Measurements from ENCODE around the gene LYRM4. TPM values are rescaled to one million over a fixed set of nuclear protein-coding genes. Genes with fewer than 3 reads are reported as not detected.

LYRM4 gene
- total RNA-seq, 1 experiment from 2014 or later: 44.3 TPM

- no peaks in the 10 kb centered on the region for H3K9me3 Mint-ChIP-seq
- peaks cover 9% of the 10 kb centered on the region; the same call in 1 of the 2 replicates for H3K4me1 ChIP-seq (ENCODE audit: insufficient read depth, low read length)
- H3K4me1 Mint-ChIP-seq: peaks cover 43 to 48% of the 10 kb centered on the region in 2 experiments
- H3K56ac ChIP-seq (ENCODE audit: insufficient read length, low read depth, low read length): no peak overlapping the region
- H3K23ac ChIP-seq (ENCODE audit: insufficient read length, low read depth, low read length): no peak overlapping the region
- H3K27ac ChIP-seq (ENCODE audit: insufficient read length, low read depth, low read length): peak overlapping the region; percentile 9
- H3K79me1 ChIP-seq (ENCODE audit: insufficient read depth, low read depth, low read length, poor library complexity, severe bottlenecking): no peaks in the 10 kb centered on the region
- no peaks in the 10 kb centered on the region for H3K9me3 ChIP-seq (ENCODE audit: control insufficient read depth, low read depth, low read length)
- peak overlapping the region; percentile 85 to 97 (median 95) for H3K27ac Mint-ChIP-seq
- TF ChIP-seq, protein P1, sequence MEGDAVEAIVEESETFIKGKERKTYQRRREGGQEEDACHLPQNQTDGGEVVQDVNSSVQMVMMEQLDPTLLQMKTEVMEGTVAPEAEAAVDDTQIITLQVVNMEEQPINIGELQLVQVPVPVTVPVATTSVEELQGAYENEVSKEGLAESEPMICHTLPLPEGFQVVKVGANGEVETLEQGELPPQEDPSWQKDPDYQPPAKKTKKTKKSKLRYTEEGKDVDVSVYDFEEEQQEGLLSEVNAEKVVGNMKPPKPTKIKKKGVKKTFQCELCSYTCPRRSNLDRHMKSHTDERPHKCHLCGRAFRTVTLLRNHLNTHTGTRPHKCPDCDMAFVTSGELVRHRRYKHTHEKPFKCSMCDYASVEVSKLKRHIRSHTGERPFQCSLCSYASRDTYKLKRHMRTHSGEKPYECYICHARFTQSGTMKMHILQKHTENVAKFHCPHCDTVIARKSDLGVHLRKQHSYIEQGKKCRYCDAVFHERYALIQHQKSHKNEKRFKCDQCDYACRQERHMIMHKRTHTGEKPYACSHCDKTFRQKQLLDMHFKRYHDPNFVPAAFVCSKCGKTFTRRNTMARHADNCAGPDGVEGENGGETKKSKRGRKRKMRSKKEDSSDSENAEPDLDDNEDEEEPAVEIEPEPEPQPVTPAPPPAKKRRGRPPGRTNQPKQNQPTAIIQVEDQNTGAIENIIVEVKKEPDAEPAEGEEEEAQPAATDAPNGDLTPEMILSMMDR (conservative IDR thresholded peaks at IDR 0.05): no peak
- H2BK120ac ChIP-seq (ENCODE audit: low read depth, low read length, poor library complexity, severe bottlenecking): no peak overlapping the region
- H3K79me2 ChIP-seq (ENCODE audit: insufficient read depth, low read length): no peaks in the 10 kb centered on the region
- DNase-seq: peak; percentile 75
- no peak overlapping the region for H3K9ac ChIP-seq (ENCODE audit: extremely low read depth, insufficient read length, low read length)
- H3K27me3 Mint-ChIP-seq (ENCODE audit: low read depth): no peaks in the 10 kb centered on the region; the same call in 1 of the 2 replicates
- H3K27me3 ChIP-seq (ENCODE audit: insufficient read depth, low read length): no peaks in the 10 kb centered on the region
- H2BK20ac ChIP-seq (ENCODE audit: low read depth, low read length, poor library complexity, severe bottlenecking): no peak overlapping the region
- H3K4ac ChIP-seq (ENCODE audit: low read depth, low read length): no peak overlapping the region
- no peaks in the 10 kb centered on the region for H4K20me1 ChIP-seq (ENCODE audit: control insufficient read depth, insufficient read depth, insufficient read length)
- no CpG with 5 or more reads among the region's 7 CpGs for WGBS (ENCODE audit: extremely low coverage, insufficient read length, low lambda C conversion rate)
- H3K36me3 Mint-ChIP-seq (ENCODE audit: insufficient read depth in 1 of 3, low read depth in 3 of 3): no peaks in the 10 kb centered on the region; a peak in 1 of 7 replicates
- H4K8ac ChIP-seq (replicated peaks; ENCODE audit: insufficient read length, low read depth, low read length): no peak overlapping the region
- peak overlapping the region; percentile 10 to 66; a peak in 3 of 5 replicates for H3K4me3 Mint-ChIP-seq
- peak overlapping the region; percentile 23 for H3K4me2 ChIP-seq (ENCODE audit: insufficient read depth, insufficient read length, low read length)
- H3T11ph ChIP-seq (ENCODE audit: low read length): no peak overlapping the region
- no peak overlapping the region for H2AK5ac ChIP-seq (ENCODE audit: insufficient read length, low read length)
- no peak overlapping the region for H2AFZ ChIP-seq (ENCODE audit: low read length)
- no peaks in the 10 kb centered on the region for H3K23me2 ChIP-seq (ENCODE audit: insufficient read length, low read depth, low read length, poor library complexity, severe bottlenecking)
- H2BK12ac ChIP-seq (ENCODE audit: insufficient read length, low read depth, low read length): no peak overlapping the region
- H4K91ac ChIP-seq (ENCODE audit: insufficient read length, low read depth, low read length): no peak overlapping the region
- H2BK5ac ChIP-seq (ENCODE audit: insufficient read length, low read length): no peak overlapping the region
- no peak overlapping the region for H3K14ac ChIP-seq (ENCODE audit: insufficient read depth, low read length)
- no peak overlapping the region for H4K5ac ChIP-seq (ENCODE audit: insufficient read length, low read depth, low read length)
- H2BK15ac ChIP-seq (ENCODE audit: low read depth, low read length): no peak overlapping the region
- H3K18ac ChIP-seq (ENCODE audit: insufficient read length, low read depth, low read length): no peak overlapping the region
Observed at GRCh38 chr6:5132731-5133130, 128.0 kb downstream of the LYRM4 start.

Data from H9 (cell line).